KBM-7 (cell line): ENCODE measurements around the gene CCR5AS.
"Not testable (repeated sequence)": the region's sequence is repeated elsewhere in the genome, so short reads cannot be mapped to it uniquely, and the experiment has no call there.

Source experiments
- DNase-seq: peaks from one replicate; pipeline ENCODE4 v3.0.0-alpha.2; 2015
- in situ Hi-C: fragments of 300-500 bp; cut with MboI; formaldehyde crosslinking; loops from 2 replicates; pipeline ENCODE4 v1.14.3; 2020; ENCODE audit warnings: low sequenced_read_pairs, low pct_unique_long_range_greater_than_20kb, mixed read lengths

The CCR5AS gene

GRCh38 chr3:46389306-46389705 is 17.6 kb downstream of the CCR5AS start:
- in situ Hi-C loops = no loop called here
- no peak for DNase-seq

- DNase-seq = not testable (repeated sequence)
Measured at GRCh38 chr3:46388847-46389246, 18.0 kb downstream of the CCR5AS start.

GRCh38 chr3:46386205-46386604 is 20.7 kb downstream of the CCR5AS start:
- DNase-seq = no peak
- in situ Hi-C loops = no loop called here

More at GRCh38 chr3:46388847-46389246, 18.0 kb downstream of the CCR5AS start:
- in situ Hi-C loops = not testable (repeated sequence)

- in situ Hi-C loops = no loop called here
- no peak for DNase-seq
Measured at GRCh38 chr3:46383951-46384330, 22.9 kb downstream of the CCR5AS start.

GRCh38 chr3:46383211-46383950 is 23.5 kb downstream of the CCR5AS start:
- no peak for DNase-seq
- in situ Hi-C loops = no loop called here

GRCh38 chr3:46381625-46382024 is 25.2 kb downstream of the CCR5AS start:
- in situ Hi-C loops = no loop called here
- no peak for DNase-seq

GRCh38 chr3:46380471-46381221 is 26.2 kb downstream of the CCR5AS start:
- DNase-seq = no peak
- in situ Hi-C loops = no loop called here

- in situ Hi-C loops = loop anchor here (10.0 kb wide), 2 partner anchors 164 to 294 kb away; no protein-coding TSS in a partner anchor
Measured at GRCh38 chr3:46378426-46378942, 28.4 kb downstream of the CCR5AS start.

GRCh38 chr3:46375814-46376213 is 31.1 kb downstream of the CCR5AS start:
- no peak for DNase-seq
- in situ Hi-C loops = loop anchor here (10.0 kb wide), 2 partner anchors 161 to 291 kb away; no protein-coding TSS in a partner anchor

More at GRCh38 chr3:46378426-46378942, 28.4 kb downstream of the CCR5AS start:
- DNase-seq = peak; percentile 63

- DNase-seq = no peak
- in situ Hi-C loops = loop anchor here (10.0 kb wide), 2 partner anchors 160 to 290 kb away; no protein-coding TSS in a partner anchor
Measured at GRCh38 chr3:46375218-46375617, 31.6 kb downstream of the CCR5AS start.

GRCh38 chr3:46374755-46375154 is 32.1 kb downstream of the CCR5AS start:
- in situ Hi-C loops = loop anchor here (10.0 kb wide), 2 partner anchors 160 to 290 kb away; no protein-coding TSS in a partner anchor
- no peak for DNase-seq

- peak; percentile 61 for DNase-seq
- in situ Hi-C loops = loop anchor here (10.0 kb wide), 2 partner anchors 158 to 288 kb away; no protein-coding TSS in a partner anchor
Measured at GRCh38 chr3:46372492-46373359, 34.1 kb downstream of the CCR5AS start.

GRCh38 chr3:46371519-46372340 is 35.1 kb downstream of the CCR5AS start:
- in situ Hi-C loops = loop anchor here (10.0 kb wide), 2 partner anchors 157 to 287 kb away; no protein-coding TSS in a partner anchor
- no peak for DNase-seq

GRCh38 chr3:46370839-46371518 is 35.9 kb downstream of the CCR5AS start, which contains the start of gene CCR5:
Gene CCR5, plus strand, starts transcription at chr3:46370946. Its CDS starts 1,957 bp downstream, at chr3:46372903.
- no peak for DNase-seq
- in situ Hi-C loops = loop anchor here (10.0 kb wide), 2 partner anchors 156 to 286 kb away; no protein-coding TSS in a partner anchor

GRCh38 chr3:46369675-46370132 is 37.2 kb downstream of the CCR5AS start:
- no peak for DNase-seq
- in situ Hi-C loops = loop anchor here (10.0 kb wide), 2 partner anchors 155 to 285 kb away; no protein-coding TSS in a partner anchor

- in situ Hi-C loops = no loop called here
- DNase-seq = no peak
Measured at GRCh38 chr3:46369151-46369550, 37.7 kb downstream of the CCR5AS start.

- in situ Hi-C loops = no loop called here
- peak; percentile 86 for DNase-seq
Measured at GRCh38 chr3:46368569-46368968, 38.3 kb downstream of the CCR5AS start.
